Breast epithelium (tissue), 3 donors: ENCODE data around the gene BACH2.

Experiments
- CTCF ChIP-seq, 3 donors: fragments of 450-650 bp; IDR thresholded peaks; one replicate each; pipeline ENCODE4 v1.5.1; 2016 to 2017; ENCODE audit warnings: antibody characterized with exemption in 3 of 3, mild to moderate bottlenecking in 3 of 3, moderate library complexity in 3 of 3
- POLR2A ChIP-seq: fragments of 450-650 bp; IDR thresholded peaks from one replicate; pipeline ENCODE4 v1.6.1; 2016; ENCODE audit warnings: antibody characterized with exemption, mild to moderate bottlenecking, moderate library complexity
- POLR2AphosphoS5 ChIP-seq, 3 donors: sonication (generic); formaldehyde crosslinking; IDR thresholded peaks; one replicate each; pipeline ENCODE4 v1.6.1; 2017; ENCODE audit warnings: antibody characterized with exemption in 3 of 3

GRCh38 chr6:90170601-90171000, 126.0 kb downstream of the BACH2 start:
- no peak for TF ChIP-seq POLR2A
- TF ChIP-seq CTCF (IDR thresholded peaks at IDR 0.05), result no peak
- no peak for TF ChIP-seq POLR2AphosphoS5 (IDR thresholded peaks at IDR 0.05)
